Esophagus muscularis mucosa (tissue), 3 donors: ENCODE measurements around the gene PCDHB12.
"Not testable (repeated sequence)": the region's sequence is repeated elsewhere in the genome, so short reads cannot be mapped to it uniquely, and the experiment has no call there.

ENCODE experiments used
- CTCF ChIP-seq, 3 experiments: fragments of 200-600 bp in 2 of 3; fragments of 450-650 bp in 1 of 3; sonication (generic) in 2 of 3; IDR thresholded peaks; one replicate each; pipeline ENCODE4 v1.5.1; 2017 to 2019; ENCODE audit warnings: antibody characterized with exemption in 3 of 3, mild to moderate bottlenecking in 2 of 3, moderate library complexity in 1 of 3
- POLR2A ChIP-seq: fragments of 450-650 bp; IDR thresholded peaks from one replicate; pipeline ENCODE4 v1.6.1; 2017; ENCODE audit warnings: antibody characterized with exemption, moderate library complexity, mild to moderate bottlenecking, low read depth

DNA sequence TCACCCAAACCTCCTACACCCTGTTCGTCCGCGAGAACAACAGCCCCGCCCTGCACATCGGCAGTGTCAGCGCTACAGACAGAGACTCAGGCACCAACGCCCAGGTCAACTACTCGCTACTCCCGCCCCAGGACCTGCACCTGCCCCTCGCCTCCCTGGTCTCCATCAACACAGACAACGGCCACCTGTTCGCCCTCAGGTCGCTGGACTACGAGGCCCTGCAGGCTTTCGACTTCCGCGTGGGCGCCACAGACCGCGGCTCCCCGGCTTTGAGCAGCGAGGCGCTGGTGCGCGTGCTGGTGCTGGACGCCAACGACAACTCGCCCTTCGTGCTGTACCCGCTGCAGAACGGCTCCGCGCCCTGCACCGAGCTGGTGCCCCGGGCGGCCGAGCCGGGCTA, 7.4 kb upstream of the PCDHB12 start:
- TF ChIP-seq POLR2A; CTCF (IDR thresholded peaks at IDR 0.05): not testable (repeated sequence)
